Retinal pigment epithelial cell (primary cell): ENCODE results near the gene RETREG1.
A peak's percentile ranks its signal among the peaks of the same experiment; 100 is the strongest.
"Not testable (repeated sequence)": the region's sequence is repeated elsewhere in the genome, so short reads cannot be mapped to it uniquely, and the experiment has no call there.

Experiments
- DNase-seq: peaks from one replicate; pipeline ENCODE4 v3.0.0-alpha.2; 2010; ENCODE audit warnings: low read depth
- H3K4me3 ChIP-seq: 2 replicates; pipeline ENCODE4 v1.5.1; 2011; ENCODE audit warnings: mild to moderate bottlenecking, low read length, control low read depth, moderate library complexity
- CTCF ChIP-seq: conservative IDR thresholded peaks from 2 replicates; pipeline ENCODE4 v1.5.1; 2011; ENCODE audit warnings: low read depth, low read length, control low read depth, inconsistent platforms

Gene RETREG1

DNA sequence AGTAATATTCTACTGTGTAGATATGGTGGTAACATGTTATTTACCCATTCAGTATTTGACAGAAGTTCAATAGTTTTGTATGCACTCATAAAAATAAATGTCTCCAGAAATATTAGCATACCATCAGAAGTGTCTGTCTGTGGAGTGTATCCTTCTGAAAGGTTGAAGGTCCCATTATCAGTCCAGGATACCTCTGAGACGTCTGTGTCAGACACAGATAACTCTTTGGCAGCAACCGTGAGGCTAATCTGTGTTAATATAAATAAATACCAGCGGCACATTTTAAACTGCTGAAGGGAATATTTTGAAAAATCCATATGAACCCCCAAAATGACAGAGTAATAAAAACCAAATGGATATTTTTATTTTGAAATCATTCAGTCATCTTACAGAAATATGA lies 139.3 kb downstream of the RETREG1 start:
- no peak overlapping the region for H3K4me3 ChIP-seq
- no peak for DNase-seq
- no peak for TF ChIP-seq CTCF

- DNase-seq, H3K4me3 ChIP-seq: not testable (repeated sequence)
These were observed 140.4 kb downstream of the RETREG1 start for GRCh38 chr5:16476417-16476816.

GRCh38 chr5:16471387-16471786 lies 145.4 kb downstream of the RETREG1 start:
- no peak for DNase-seq
- TF ChIP-seq CTCF: no peak
- no peak overlapping the region for H3K4me3 ChIP-seq

GRCh38 chr5:16467363-16468219 lies 149.2 kb downstream of the RETREG1 start:
- DNase-seq: no peak
- H3K4me3 ChIP-seq: no peak overlapping the region
- no peak for TF ChIP-seq CTCF

DNA sequence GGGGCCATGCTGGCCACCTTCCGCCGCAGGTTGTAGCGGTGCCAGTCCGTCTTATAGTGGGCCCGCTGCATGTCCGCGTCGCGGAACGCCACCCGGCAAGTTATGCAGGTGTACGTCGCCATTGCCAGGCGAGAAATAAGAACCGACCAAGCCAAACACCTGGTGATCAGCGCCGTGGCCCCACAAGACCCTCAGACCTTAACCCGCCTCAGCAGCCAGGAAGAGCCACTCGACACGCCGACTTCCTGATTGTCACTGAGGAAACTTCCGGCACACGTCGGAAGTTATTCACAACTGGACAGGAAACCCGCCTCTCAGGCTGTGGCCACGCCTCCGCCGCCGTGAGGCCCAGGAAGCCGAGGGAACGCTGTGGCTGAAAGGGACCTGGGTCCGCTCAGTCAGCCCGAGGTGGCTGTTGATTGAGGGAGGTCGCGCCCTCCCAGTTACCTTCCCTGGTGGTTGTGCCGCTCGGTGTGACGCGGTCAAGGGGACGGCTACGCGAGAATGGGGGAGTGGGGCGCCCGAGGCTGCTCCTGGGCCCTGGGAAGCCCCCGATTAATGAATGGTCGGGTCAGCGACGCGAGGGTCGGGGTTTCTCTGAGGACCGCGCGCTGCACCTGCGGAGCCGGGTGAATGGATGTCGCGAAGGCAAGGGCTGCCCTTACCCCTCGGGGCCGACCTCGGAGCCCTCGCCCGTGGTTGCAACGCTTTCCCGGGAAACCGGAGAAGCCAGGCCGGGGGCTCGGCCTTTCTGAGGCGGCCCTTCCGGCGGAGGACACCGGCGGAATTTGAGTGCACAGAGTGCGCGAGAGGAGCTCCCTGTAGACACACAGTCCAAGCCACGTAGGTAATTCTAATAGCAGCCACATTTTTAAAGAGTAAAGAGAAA lies 151.0 kb downstream of the RETREG1 start, which contains the start of gene ZNF622:
Gene ZNF622, minus strand, starts transcription at position 257 of the 889 bp plus-strand sequence. Its CDS starts 135 bp downstream, at position 122.
- H3K4me3 ChIP-seq: peak within 1 kb of the TSS; percentile 90
- no peak for TF ChIP-seq CTCF
- DNase-seq: peak; percentile 76

- peak; percentile 11 for TF ChIP-seq CTCF
- no peak for DNase-seq
- H3K4me3 ChIP-seq: peak overlapping the region; percentile 90
These were observed 151.9 kb downstream of the RETREG1 start for GRCh38 chr5:16464664-16465543.
